ENCODE results near the gene DDX27.

DDX27 gene

DNA sequence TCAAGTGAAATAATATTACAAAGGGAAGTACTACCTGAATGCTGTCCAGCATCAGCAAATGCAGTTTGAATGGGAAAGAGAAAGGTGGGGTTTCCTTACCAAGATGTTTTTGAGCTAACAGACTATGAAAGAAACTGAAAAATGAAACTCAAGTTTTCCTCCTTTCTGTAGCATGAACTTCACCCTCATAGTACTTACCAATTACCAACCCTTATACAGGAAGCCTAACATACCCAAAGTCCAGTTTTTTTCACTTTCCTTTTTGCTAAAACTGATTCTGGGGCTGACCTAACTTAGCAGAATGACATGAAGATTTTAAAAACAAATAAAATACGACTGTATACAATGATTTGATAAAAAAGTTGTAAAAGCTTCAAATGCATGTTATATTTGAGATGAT, 53.4 kb downstream of the DDX27 start:
- DNase-seq = no peak
- in situ Hi-C loops (cut with HindIII; ENCODE audit: low pct_ligation_motif_present, low pct_unique_long_range_greater_than_20kb, low sequenced_read_pairs) = no loop called here

DNA sequence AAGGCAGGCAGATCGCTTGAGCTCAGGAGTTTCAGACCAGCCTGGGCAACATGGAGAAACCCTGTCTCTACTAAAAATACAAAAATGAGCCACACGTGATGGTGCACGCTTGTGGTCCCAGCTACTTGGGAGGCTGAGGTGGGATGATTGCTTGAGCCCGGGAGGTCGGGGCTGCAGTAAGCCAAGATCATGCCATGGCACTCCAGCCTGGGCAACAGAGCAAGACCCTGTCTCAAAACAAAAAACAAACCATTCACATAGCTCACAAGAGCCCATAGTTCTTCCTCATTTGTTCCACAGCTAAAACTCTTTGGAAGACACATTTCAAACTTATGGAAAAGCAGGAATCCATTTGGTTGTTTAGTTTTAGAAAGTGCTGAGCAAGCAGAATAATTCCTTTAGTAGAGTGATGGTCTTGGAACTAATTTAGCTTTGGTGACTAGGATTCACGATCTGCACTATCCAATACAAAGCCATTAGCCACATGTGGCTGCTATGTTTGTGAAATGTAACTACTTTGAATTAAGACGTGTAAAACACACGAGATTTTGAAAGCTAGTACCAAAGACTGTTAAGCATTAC, 54.6 kb downstream of the DDX27 start:
- in situ Hi-C loops (cut with HindIII; ENCODE audit: low pct_ligation_motif_present, low pct_unique_long_range_greater_than_20kb, low sequenced_read_pairs) = no loop called here
- no peak for DNase-seq

DNA sequence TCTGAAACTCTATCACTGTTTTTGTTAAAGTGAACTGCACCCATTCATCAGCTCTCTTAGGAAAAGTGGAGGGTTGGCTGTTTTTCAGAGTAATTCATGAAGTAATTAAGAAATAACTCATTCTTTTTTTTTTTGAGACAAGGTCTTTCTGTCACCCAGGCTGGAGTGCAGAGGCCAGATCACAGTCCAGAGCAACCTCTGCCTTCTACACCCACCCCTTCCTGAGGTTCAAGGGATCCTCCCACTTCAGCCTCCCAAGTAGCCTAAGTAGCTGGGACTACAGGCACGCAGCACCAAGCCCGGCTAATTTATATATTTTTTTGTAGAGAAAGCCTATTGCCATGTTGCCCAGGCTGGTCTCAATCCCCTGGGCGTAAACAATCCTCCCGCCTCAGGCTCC, 56.0 kb downstream of the DDX27 start:
- DNase-seq = no peak
- in situ Hi-C loops (cut with HindIII; ENCODE audit: low pct_ligation_motif_present, low pct_unique_long_range_greater_than_20kb, low sequenced_read_pairs) = no loop called here

DNA sequence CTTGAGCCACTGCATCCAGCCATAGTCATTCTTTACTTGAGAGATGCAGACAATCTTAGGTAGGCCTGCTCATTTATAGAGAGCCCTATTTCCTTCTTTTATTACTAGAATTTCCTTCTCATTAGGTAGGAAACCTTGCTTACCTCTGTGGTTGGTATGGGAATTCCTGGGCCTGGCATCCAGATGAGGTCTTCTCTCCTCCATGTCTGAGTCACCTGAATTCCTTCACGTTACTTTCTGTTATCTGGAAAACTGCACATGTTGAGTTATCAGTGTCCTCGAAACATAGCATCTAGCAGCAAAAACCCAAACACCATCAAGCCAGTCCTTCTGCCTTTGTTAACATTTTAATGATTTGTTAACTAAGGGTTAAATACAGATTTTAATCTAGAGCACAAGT, 56.4 kb downstream of the DDX27 start:
- peak; percentile 76 for DNase-seq
- in situ Hi-C loops (cut with HindIII; ENCODE audit: low pct_ligation_motif_present, low pct_unique_long_range_greater_than_20kb, low sequenced_read_pairs) = no loop called here

DNA sequence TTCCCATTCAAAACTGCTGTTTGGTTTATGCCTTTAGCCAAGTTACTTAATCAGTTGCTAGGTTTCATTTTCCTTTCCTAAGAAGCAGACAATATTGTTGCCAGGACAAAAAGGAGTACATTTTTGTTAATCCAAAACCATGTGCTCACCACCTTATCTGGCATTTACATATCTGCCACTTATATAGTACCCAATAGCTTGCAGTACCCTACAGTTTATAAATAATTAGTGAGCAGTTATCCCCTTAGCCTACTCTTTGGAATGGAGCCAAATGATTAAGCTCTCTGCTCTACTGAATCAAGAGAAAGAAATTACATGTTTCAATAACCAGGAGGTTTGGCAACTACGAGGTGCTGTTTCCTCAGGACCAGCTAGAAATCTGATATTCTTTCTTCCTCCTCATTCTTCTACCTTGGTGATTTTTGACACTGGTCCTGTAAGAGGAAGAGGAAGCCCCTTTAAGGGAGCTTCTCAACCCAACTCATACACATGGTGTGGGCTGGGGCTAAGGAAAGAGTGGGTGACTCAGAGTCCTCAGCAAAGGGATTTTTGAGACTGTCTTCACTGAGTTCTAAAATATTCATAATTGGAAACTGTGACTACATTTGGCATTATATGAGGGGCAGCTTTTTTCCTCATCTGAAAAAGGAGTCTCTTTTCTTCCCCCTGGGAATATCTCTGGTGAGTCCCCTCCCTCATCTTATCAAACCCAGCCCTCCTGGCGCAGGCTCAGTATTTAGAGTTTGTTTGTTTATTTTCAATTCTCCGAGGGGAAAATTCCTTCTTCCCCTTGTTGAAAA, 57.1 kb downstream of the DDX27 start:
- DNase-seq = peak; percentile 75

DNA sequence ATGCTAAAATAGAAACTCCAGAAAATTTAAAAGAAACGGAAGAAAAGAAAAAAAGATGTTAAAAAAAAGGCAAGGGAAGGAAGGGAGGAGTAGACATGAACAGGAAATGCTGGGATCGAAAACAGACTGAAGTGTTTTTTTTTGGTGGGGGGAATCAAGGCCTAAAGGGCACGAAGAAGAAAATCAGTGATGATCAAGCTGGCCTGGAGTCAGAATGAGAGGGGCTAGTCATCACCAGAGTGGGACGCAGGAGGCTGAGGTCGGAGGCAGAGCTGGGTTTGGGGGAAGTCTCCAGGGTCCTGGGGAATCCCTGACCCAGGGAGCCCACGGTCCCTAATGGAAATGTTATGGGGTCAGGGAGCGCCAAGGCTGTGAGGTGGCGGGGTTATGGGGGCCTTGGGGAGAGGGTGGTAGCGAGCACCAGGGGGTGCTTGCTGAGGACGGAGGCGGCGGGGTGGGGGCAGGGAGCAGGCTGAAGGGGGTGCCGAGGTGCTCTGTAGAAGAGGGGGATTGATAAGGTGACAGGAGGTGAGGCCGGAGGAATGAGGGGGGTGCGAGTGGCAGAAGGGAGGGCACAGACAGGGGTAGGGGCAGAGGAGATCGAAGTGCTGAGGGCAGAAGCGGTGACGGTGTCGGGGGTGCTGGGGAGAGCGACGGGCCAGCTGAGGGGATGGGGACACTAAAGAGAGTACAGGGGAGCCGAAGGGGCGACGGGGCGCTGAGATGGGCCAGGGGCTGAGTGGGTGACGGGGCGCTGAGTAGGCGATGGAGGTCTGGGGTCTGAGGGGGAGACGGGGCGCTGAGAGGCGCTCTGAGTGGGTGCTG, 58.0 kb downstream of the DDX27 start:
- in situ Hi-C loops (cut with HindIII; ENCODE audit: low pct_ligation_motif_present, low pct_unique_long_range_greater_than_20kb, low sequenced_read_pairs) = no loop called here
- no peak for DNase-seq

More for the DNA sequence above, 57.1 kb downstream of the DDX27 start:
- in situ Hi-C loops (cut with HindIII; ENCODE audit: low pct_ligation_motif_present, low pct_unique_long_range_greater_than_20kb, low sequenced_read_pairs) = no loop called here

DNA sequence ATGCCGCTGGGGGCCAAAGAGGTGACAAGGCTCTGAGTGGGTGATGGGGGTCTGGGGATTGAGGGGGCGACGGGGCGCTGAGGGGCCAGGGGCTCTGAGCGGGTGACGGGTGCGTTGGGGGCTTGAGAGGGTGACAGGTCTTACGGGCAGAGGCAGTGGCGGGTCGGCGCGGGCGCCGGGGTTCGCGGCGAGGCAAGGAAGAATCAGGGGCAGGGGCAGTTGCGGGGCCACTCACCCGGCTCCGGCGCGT, 58.5 kb downstream of the DDX27 start:
- in situ Hi-C loops (cut with HindIII; ENCODE audit: low pct_ligation_motif_present, low pct_unique_long_range_greater_than_20kb, low sequenced_read_pairs) = no loop called here
- DNase-seq = no peak

DNA sequence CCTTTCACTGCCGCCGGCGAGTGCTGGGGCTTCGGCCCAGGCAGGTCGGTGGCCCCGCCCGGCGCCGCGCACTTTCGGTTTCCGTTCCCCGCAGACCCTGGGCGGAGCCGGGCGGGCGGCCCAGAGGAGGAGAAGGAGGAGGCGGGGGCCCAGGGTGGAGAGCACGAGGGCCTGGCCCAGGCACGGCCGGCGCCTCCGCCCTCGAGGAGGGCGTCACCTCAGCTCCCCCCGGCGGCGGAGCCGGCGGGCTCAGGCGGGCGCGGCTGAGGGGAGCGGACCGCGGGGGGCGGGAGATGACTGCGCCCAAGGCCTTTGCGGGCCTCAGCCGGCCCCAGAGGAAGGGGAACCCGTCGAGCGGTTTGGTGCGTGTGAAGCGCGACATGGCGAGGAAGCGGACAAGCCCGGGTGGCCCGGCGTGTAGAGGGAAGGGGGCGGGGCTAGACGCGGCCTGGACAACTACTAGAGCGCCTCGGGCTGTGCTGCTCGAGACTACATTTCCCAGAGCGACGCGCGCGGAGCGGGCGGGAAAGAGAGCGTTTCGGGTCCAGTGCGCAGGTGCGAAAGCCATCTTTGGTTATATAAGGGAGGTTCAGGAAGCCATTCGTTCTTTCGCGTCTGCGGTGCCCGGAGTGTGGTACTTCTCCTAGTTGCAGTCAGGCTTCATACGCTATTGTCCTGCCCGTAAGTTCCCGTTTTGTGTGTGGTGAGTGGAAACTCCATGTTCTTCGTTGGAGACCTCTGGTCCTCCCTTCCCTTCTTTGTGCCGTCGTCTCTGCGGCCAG, 59.0 kb downstream of the DDX27 start, which contains the start of gene ZNFX1:
Gene ZNFX1 (minus strand): TSS at position 22 of the 782 bp plus-strand sequence. CDS start 2,218 bp downstream, outside the sequence.
- DNase-seq = peak; percentile 95
- in situ Hi-C loops (cut with HindIII; ENCODE audit: low pct_ligation_motif_present, low pct_unique_long_range_greater_than_20kb, low sequenced_read_pairs) = no loop called here

DNA sequence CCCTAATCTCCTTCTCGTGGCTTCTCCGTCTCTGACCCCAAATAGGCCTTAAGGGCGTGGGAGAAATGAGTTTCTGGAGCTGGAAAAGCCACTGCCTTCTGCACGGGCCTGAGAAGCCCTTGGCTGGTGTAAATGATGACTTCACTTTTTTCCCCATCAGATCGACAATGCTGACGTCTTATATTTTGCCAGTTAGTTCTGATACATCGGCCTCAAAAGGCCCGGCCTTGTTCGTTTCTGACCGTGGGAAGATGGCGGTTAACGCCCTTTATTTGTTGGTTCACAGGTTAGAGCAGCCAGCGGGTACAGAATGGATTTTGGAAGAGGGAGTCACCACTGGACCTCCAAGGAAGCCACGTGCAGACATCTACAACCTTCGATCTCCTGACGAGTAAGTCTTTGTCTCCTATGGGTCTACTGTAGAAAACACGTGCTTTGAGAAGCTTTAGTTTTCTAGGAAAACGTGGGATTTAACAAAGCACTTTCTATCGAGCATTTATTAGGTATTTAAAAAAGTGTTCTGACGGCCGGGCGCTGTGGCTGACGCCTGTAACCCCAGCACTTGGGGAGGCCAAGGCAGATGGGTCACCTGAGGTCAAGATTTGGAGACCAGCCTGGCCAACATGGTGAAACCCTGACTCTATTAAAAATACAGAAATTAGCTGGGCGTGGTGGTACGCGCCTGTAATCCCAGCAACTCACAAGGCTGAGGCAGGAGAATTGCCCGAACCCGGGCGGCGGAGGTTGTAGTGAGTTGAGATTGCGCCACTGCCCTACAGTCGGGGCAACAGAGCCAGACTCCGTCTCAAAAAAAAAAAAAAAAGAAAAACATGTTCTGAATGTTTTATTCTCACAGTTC, 59.8 kb downstream of the DDX27 start:
- no peak for DNase-seq
- in situ Hi-C loops (cut with HindIII; ENCODE audit: low pct_ligation_motif_present, low pct_unique_long_range_greater_than_20kb, low sequenced_read_pairs) = no loop called here

DNA sequence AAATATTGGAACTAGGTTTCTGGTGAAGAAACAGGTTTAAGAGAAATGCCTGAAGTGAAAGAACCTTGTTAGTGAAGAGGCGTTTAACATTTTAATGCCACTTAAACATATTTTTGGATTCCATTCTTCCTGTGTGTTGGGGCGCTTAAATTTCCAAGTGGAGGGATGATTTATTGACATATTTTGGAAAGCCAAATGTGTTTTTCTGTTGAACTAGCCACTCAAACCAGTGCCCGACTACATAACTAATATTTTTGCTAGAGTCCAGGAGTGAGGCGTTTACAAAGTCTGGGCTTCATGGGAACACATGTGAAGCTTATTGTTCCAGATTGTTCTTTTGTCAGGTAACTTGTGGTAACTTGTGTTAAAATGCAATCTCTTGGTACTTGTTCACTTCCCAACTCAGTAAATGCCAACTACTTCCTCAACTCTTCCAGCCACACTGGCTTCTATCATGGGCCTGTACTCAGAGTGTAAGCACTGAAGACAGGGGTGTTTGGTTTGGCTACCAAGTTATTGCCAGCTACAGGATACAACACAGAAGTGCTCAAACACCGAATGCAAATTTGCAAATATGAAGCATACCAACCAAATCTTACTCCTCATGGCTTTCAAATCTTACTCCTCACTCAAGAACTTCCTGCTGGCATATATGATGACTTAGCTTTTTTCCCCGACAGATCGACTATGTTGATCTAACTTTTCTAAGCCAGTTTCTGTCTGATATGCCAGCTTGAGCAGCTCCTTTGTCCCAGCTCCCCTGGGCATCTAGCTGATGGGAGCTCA, 60.7 kb downstream of the DDX27 start:
- in situ Hi-C loops (cut with HindIII; ENCODE audit: low pct_ligation_motif_present, low pct_unique_long_range_greater_than_20kb, low sequenced_read_pairs) = no loop called here
- DNase-seq = no peak

DNA sequence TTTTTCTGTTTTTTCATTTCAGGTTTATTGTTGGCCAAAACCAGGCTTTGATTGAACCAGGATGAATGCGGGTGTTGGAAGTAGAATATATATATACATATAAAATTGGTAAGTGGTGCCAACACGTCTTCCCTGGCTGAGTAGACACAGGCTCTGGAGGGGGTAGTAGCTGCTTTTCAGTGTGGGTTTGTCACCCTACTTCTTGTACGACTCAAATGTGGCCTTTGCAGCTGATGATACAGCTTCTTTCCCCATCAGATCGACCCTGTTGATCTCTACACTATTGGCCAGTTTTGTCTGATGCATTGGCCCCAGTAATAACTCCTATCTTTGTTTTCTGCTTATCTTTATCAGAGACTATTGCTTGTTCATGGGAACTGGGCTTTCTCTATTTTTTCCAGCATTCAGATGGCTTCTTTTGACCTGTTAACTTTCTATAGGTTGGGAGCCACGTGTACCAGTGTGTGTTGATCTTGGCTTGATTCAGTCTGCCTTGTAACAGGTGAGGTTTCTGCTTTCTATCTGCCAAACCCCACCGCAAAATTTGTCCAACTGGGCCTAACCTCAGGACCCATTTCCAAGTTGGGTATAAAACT, 61.3 kb downstream of the DDX27 start:
- in situ Hi-C loops (cut with HindIII; ENCODE audit: low pct_ligation_motif_present, low pct_unique_long_range_greater_than_20kb, low sequenced_read_pairs) = no loop called here

DNA sequence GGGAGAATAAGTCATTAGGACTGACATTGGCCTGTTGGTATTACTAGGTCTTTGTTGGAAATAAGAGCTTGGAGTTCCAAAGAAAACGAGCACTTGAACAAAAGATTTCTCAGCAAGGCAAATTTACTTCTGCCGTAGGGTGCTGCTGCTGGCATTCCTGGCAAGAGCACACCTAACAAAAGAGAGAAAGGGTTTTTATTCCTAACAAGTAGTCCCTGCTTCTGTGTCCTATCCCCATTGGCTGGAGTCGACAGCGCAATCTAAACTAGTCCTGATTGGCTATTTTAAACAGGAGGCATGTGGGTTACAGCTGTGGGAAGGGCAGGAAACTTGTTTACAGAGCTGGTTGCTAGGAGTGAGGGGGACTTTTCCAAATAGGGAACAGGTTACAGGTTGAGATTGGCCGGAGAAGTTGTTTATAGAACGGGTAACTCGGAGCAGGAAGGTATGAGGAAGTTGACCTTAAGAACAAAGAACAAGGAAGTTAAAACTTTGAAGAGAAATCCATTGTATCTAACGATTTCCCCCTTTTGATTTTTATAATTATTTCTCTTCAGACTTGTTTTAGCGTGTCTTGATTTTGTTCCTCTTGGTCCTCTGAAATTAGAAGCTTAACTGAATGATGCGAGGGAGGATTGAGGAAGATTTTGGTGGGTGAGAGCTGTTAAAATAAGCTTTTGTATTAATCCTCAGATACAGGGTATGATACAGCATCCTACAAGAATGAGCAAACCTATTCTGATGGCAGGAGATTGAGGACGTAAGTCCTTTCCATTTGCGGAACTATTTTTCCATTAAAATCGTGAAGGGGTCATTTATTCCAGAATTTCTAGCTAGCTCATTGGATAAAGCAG, 62.1 kb downstream of the DDX27 start:
- no peak for DNase-seq
- in situ Hi-C loops (cut with HindIII; ENCODE audit: low pct_ligation_motif_present, low pct_unique_long_range_greater_than_20kb, low sequenced_read_pairs) = no loop called here

More for the DNA sequence above, 61.3 kb downstream of the DDX27 start:
- DNase-seq = no peak

DNA sequence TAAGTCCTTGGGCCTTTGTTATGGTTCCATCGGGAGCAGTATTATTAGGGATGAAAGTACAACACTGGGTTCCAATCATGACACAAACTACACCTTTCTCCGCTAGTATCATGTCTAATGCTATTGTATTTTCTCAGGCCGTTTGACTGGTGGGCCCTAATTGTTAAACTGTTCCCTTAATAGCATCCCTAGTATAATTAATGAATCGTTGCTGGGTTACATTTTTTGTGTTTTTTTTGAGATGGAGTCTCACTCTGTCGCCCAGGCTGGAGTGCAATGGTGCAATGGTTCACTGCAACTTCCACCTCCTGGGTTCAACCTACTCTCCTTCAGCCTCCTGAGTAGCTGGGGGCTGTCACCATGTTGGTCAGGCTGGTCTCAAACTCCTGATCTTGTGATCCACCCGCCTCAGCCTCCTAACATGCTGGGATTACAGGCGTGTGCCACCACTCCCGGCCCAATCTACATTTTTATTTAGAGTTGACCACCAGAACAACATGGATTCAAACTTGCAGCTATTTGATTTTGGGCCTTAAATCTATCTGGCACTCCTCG, 62.8 kb downstream of the DDX27 start:
- in situ Hi-C loops (cut with HindIII; ENCODE audit: low pct_ligation_motif_present, low pct_unique_long_range_greater_than_20kb, low sequenced_read_pairs) = no loop called here
- DNase-seq = no peak

DNA sequence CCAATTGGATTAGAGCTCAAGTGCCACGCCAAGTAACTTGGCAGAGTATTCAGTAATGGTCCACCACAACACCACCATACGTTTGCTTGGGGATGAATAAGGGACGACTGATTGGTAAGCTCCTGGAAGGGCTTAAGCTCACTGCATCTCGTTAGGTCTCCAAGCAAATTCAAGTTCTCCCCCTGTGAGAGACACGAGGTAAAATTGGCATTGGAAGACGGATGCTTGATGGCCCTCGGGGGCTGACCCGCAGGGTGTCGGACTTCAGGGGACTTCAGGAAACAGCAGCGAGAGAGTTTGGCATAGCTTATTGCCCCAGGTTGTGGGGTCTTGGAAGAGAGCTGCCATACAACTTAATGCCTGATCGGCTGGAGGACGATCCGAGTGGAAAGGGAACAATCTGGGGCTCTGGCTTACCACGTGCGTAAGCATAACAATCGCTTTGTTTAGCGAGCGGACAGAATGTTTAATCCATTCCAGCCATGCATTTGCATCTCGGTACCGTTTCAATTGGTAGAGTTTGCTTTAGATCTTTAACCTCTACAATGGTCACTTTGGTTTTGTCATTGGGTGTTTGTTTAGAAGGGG, 63.5 kb downstream of the DDX27 start:
- in situ Hi-C loops (cut with HindIII; ENCODE audit: low pct_ligation_motif_present, low pct_unique_long_range_greater_than_20kb, low sequenced_read_pairs) = no loop called here
- no peak for DNase-seq

DNA sequence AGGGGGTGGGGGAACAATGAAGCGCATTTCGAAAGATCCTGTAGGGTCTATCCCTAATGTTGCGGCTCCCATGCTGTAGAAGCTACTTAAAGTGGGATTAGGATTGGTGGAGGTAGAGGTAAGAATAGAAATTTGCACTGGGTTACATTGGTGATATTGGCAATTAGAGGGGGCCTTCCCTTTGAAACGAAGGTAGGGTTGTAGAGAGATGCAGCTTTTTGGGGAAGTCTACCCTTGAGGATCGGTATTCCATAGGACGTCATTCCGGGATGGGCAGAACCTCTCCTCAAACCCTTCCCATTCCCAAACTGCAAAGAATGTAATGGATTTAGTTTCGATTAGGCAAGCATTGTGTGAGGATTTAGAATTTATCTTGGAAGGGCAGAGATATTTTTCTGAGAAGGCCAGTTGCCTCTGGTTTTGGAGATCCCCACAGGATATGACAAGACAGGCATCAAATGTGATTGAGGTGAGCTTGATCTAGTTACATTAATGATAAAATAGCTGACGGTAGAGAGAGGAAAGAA, 64.0 kb downstream of the DDX27 start:
- DNase-seq = no peak
- in situ Hi-C loops (cut with HindIII; ENCODE audit: low pct_ligation_motif_present, low pct_unique_long_range_greater_than_20kb, low sequenced_read_pairs) = no loop called here
